HepG2 (cell line): ENCODE measurements around the gene PHLDB1. TPM values are rescaled to one million over a fixed set of nuclear protein-coding genes. Genes with fewer than 3 reads are reported as not detected.

Experiments
- AGO2 ChIP-seq: fragments of 200-400 bp; formaldehyde crosslinking; optimal IDR thresholded peaks from 2 replicates; pipeline ENCODE3; 2017; ENCODE audit warnings: mild to moderate bottlenecking, low read depth, low read length, moderate library complexity
- EP300 ChIP-seq, 3 experiments: sonication (generic) in 1 of 3; formaldehyde crosslinking in 1 of 3; IDR thresholded peaks; 2 replicates each; pipeline versions ENCODE4 v1.5.1 to v1.6.1; 2011 to 2020; ENCODE audit warnings: low read depth in 2 of 3, low read length in 2 of 3, borderline replicate concordance in 1 of 3, improper control_type of control experiment in 1 of 3, mild to moderate bottlenecking in 1 of 3, missing genetic modification reagents in 1 of 3, moderate library complexity in 1 of 3
- HDAC2 ChIP-seq: sonication (generic); formaldehyde crosslinking; IDR thresholded peaks from 2 replicates; pipeline ENCODE4 v1.4.0; 2020; ENCODE audit warnings: missing genetic modification reagents
- JUND ChIP-seq: sonication (generic); formaldehyde crosslinking; IDR thresholded peaks from 2 replicates; pipeline ENCODE4 v1.8.0; 2022; ENCODE audit warnings: mild to moderate bottlenecking, missing genetic modification reagents
- PCBP1 ChIP-seq: fragments of 200-400 bp; formaldehyde crosslinking; IDR thresholded peaks from 2 replicates; pipeline ENCODE4 v1.6.1; 2017; ENCODE audit warnings: mild to moderate bottlenecking, low read depth, low read length, borderline replicate concordance
- PRMT3 ChIP-seq: sonication (generic); formaldehyde crosslinking; IDR thresholded peaks from 2 replicates; pipeline ENCODE4 v1.8.1; 2022; ENCODE audit warnings: low read depth, mild to moderate bottlenecking, moderate library complexity, missing genetic modification reagents, borderline replicate concordance
- RCOR2 ChIP-seq: IDR thresholded peaks from 2 replicates; pipeline ENCODE4 v1.6.1; 2016; ENCODE audit warnings: missing biosample characterization, missing genetic modification reagents
- XRCC5 ChIP-seq: fragments of 200-400 bp; formaldehyde crosslinking; optimal IDR thresholded peaks from 2 replicates; pipeline ENCODE3; 2017; ENCODE audit warnings: mild to moderate bottlenecking, low read length
- ZFP41 ChIP-seq: sonication (generic); formaldehyde crosslinking; IDR thresholded peaks from 2 replicates; pipeline ENCODE4 v1.4.0; 2020; ENCODE audit warnings: mild to moderate bottlenecking, missing genetic modification reagents, borderline replicate concordance
- ZNF3 ChIP-seq: IDR thresholded peaks from 2 replicates; pipeline ENCODE4 v1.7.0; 2017; ENCODE audit warnings: inconsistent platforms
- ZNF564 ChIP-seq: sonication (generic); formaldehyde crosslinking; IDR thresholded peaks from 2 replicates; pipeline ENCODE4 v1.8.1; 2023; ENCODE audit warnings: mild to moderate bottlenecking, missing genetic modification reagents
- ZNF670 ChIP-seq: sonication (generic); formaldehyde crosslinking; IDR thresholded peaks from 2 replicates; pipeline ENCODE4 v1.8.0; 2022; ENCODE audit warnings: mild to moderate bottlenecking, missing genetic modification reagents, borderline replicate concordance
- ZSCAN9 ChIP-seq: IDR thresholded peaks from 2 replicates; pipeline ENCODE4 v1.6.1; 2016; ENCODE audit warnings: borderline replicate concordance
- polyA plus RNA-seq, 8 experiments: library from polyadenylated mRNA; depleted of rRNA in 3 of 8; stranded (reverse) in 7 of 8; unstranded in 1 of 8; fragments of >200 nt; fragmentation: Illumina TruSeq in 4 of 8; extraction: Trizol in 4 of 8; gene quantifications; 2 replicates each; pipeline versions ENCODE4 v1.2.1 to v1.2.3, GENCODE V29; 2011 to 2016; ENCODE audit warnings: low read depth in 4 of 8, missing spikeins in 1 of 8, mixed read lengths in 1 of 8; ENCODE audit not compliant: insufficient read depth in 1 of 8
- total RNA-seq, 5 experiments: library from RNA; depleted of rRNA; stranded (reverse); fragments of >200 nt; fragmentation: Illumina TruSeq; extraction: Trizol; gene quantifications; 2 replicates each; pipeline ENCODE4 v1.2.3, GENCODE V29; 2016; ENCODE audit warnings: low read depth in 1 of 5
- TF ChIP-seq, protein P1 (sequence below): sonication (generic); formaldehyde crosslinking; IDR thresholded peaks from 2 replicates; pipeline ENCODE4 v1.5.0; 2020; ENCODE audit warnings: mild to moderate bottlenecking, missing genetic modification reagents, borderline replicate concordance
- TF ChIP-seq, protein P2 (sequence below): sonication (generic); formaldehyde crosslinking; IDR thresholded peaks from 2 replicates; pipeline ENCODE4 v1.5.0; 2020; ENCODE audit warnings: mild to moderate bottlenecking, missing genetic modification reagents, moderate library complexity
- TF ChIP-seq, protein P3 (sequence below): sonication (generic); formaldehyde crosslinking; IDR thresholded peaks from 2 replicates; pipeline ENCODE4 v1.4.0; 2020; ENCODE audit warnings: missing genetic modification reagents, borderline replicate concordance
- TF ChIP-seq, protein P4 (sequence below): IDR thresholded peaks from 2 replicates; pipeline ENCODE4 v1.6.1; 2012; ENCODE audit warnings: inconsistent platforms

PHLDB1 gene
- total and polyA plus RNA-seq, 2 of the 13 experiments (the other 11 are each of a cell fraction or from before 2014, with no cell fraction given), result 13.8 to 14.2 TPM

DNA sequence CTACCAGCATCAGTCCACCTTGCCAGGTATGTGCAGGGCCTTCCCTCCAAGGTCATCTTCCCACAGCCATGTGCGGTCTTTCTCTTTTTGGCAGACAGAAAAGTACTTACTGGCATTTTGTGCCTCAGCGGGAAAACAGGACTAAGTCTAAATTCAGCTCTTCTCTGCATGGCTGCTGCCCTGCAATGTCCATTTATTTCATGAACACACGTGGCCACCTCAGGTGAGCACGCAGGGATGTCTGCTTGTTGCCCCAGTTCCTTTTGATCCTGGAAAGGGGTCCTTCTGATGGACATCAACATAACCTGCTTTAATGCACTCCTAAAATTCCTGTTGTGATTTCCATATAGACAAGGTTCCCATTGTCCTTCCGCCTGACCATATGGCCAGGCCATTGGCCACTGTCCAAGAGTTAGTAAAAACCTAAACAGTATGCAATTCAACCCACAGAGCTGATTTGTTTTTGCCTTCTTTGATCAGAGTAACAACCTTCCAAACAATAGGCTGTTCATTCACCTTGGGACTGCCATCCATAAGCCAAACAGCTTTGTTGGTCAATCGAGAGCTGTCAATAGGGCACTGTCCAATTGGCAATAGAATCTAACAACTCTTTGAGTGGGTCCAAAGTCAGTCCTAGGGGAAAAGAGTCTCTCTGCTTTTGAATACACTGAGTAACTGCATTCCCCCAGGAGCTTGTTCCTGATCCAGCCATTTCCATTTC lies 66.1 kb downstream of the PHLDB1 start (continued):
- TF ChIP-seq, protein P1, sequence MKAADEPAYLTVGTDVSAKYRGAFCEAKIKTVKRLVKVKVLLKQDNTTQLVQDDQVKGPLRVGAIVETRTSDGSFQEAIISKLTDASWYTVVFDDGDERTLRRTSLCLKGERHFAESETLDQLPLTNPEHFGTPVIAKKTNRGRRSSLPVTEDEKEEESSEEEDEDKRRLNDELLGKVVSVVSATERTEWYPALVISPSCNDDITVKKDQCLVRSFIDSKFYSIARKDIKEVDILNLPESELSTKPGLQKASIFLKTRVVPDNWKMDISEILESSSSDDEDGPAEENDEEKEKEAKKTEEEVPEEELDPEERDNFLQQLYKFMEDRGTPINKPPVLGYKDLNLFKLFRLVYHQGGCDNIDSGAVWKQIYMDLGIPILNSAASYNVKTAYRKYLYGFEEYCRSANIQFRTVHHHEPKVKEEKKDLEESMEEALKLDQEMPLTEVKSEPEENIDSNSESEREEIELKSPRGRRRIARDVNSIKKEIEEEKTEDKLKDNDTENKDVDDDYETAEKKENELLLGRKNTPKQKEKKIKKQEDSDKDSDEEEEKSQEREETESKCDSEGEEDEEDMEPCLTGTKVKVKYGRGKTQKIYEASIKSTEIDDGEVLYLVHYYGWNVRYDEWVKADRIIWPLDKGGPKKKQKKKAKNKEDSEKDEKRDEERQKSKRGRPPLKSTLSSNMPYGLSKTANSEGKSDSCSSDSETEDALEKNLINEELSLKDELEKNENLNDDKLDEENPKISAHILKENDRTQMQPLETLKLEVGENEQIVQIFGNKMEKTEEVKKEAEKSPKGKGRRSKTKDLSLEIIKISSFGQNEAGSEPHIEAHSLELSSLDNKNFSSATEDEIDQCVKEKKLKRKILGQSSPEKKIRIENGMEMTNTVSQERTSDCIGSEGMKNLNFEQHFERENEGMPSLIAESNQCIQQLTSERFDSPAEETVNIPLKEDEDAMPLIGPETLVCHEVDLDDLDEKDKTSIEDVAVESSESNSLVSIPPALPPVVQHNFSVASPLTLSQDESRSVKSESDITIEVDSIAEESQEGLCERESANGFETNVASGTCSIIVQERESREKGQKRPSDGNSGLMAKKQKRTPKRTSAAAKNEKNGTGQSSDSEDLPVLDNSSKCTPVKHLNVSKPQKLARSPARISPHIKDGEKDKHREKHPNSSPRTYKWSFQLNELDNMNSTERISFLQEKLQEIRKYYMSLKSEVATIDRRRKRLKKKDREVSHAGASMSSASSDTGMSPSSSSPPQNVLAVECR (CRISPR knock-in tag), result peak; percentile 36; the same call in 1 of the 2 replicates
- TF ChIP-seq ZFP41 (no peak), XRCC5 (peak; percentile 13), ZNF564 (CRISPR knock-in tag) (no peak), ZSCAN9 (CRISPR knock-in tag) (peak; percentile 40; the same call in 1 of the 2 replicates), PRMT3 (no peak), ZNF3 (0 out of 2 replicates have a peak, but pooled peaks have one; percentile 40), PCBP1 (no peak), JUND (CRISPR knock-in tag) (no peak), EP300 (IDR thresholded peaks at IDR 0.05; ENCODE audit: low read depth in 2 of 2, low read length in 2 of 2) (peak; percentile 16 to 77; a peak in 2 of 4 replicates), EP300 (CRISPR knock-in tag; IDR thresholded peaks at IDR 0.05; ENCODE audit: borderline replicate concordance) (no peak; the same call in 1 of the 2 replicates), ZNF670 (CRISPR knock-in tag) (no peak), RCOR2 (peak; percentile 49; the same call in 1 of the 2 replicates), HDAC2 (CRISPR knock-in tag) (peak; percentile 83), AGO2 (no peak)
- TF ChIP-seq, protein P2, sequence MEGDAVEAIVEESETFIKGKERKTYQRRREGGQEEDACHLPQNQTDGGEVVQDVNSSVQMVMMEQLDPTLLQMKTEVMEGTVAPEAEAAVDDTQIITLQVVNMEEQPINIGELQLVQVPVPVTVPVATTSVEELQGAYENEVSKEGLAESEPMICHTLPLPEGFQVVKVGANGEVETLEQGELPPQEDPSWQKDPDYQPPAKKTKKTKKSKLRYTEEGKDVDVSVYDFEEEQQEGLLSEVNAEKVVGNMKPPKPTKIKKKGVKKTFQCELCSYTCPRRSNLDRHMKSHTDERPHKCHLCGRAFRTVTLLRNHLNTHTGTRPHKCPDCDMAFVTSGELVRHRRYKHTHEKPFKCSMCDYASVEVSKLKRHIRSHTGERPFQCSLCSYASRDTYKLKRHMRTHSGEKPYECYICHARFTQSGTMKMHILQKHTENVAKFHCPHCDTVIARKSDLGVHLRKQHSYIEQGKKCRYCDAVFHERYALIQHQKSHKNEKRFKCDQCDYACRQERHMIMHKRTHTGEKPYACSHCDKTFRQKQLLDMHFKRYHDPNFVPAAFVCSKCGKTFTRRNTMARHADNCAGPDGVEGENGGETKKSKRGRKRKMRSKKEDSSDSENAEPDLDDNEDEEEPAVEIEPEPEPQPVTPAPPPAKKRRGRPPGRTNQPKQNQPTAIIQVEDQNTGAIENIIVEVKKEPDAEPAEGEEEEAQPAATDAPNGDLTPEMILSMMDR (CRISPR knock-in tag), result no peak
- TF ChIP-seq, protein P3, sequence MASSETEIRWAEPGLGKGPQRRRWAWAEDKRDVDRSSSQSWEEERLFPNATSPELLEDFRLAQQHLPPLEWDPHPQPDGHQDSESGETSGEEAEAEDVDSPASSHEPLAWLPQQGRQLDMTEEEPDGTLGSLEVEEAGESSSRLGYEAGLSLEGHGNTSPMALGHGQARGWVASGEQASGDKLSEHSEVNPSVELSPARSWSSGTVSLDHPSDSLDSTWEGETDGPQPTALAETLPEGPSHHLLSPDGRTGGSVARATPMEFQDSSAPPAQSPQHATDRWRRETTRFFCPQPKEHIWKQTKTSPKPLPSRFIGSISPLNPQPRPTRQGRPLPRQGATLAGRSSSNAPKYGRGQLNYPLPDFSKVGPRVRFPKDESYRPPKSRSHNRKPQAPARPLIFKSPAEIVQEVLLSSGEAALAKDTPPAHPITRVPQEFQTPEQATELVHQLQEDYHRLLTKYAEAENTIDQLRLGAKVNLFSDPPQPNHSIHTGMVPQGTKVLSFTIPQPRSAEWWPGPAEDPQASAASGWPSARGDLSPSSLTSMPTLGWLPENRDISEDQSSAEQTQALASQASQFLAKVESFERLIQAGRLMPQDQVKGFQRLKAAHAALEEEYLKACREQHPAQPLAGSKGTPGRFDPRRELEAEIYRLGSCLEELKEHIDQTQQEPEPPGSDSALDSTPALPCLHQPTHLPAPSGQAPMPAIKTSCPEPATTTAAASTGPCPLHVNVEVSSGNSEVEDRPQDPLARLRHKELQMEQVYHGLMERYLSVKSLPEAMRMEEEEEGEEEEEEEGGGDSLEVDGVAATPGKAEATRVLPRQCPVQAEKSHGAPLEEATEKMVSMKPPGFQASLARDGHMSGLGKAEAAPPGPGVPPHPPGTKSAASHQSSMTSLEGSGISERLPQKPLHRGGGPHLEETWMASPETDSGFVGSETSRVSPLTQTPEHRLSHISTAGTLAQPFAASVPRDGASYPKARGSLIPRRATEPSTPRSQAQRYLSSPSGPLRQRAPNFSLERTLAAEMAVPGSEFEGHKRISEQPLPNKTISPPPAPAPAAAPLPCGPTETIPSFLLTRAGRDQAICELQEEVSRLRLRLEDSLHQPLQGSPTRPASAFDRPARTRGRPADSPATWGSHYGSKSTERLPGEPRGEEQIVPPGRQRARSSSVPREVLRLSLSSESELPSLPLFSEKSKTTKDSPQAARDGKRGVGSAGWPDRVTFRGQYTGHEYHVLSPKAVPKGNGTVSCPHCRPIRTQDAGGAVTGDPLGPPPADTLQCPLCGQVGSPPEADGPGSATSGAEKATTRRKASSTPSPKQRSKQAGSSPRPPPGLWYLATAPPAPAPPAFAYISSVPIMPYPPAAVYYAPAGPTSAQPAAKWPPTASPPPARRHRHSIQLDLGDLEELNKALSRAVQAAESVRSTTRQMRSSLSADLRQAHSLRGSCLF (CRISPR knock-in tag), result no peak
- TF ChIP-seq, protein P4, sequence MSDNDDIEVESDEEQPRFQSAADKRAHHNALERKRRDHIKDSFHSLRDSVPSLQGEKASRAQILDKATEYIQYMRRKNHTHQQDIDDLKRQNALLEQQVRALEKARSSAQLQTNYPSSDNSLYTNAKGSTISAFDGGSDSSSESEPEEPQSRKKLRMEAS, result peak; percentile 71
